ENCODE data around the gene CDS2.

GRCh38 chr20:5131502-5131901 lies 4.7 kb downstream of the CDS2 start:
- no peak for TF ChIP-seq YY1 (IDR thresholded peaks at IDR 0.05; ENCODE audit: insufficient read depth, insufficient read length)
- TF ChIP-seq SUZ12 (IDR thresholded peaks at IDR 0.05; ENCODE audit: extremely low read depth, insufficient read depth, insufficient read length) = no peak
- TF ChIP-seq ZNF274 (IDR thresholded peaks at IDR 0.05; ENCODE audit: low read depth, low read length) = no peak

All from NT2/D1 (cell line).